ENCODE measurements around the gene DIRAS2. TPM values are rescaled to one million over a fixed set of nuclear protein-coding genes. Genes with fewer than 3 reads are reported as not detected.

The DIRAS2 gene
- total RNA-seq, 2 donors from 2014 or later, result not detected

- H3K27ac ChIP-seq, result no peak overlapping the region
- H3K27me3 ChIP-seq (replicated peaks; ENCODE audit: insufficient read depth), result no peaks in the 10 kb centered on the region
- ATAC-seq (ENCODE audit: insufficient number of reproducible peaks, low FRiP score, low read depth) (no peak), DNase-seq (ENCODE audit: low spot score) (no peak)
- peaks cover 0 to 9% of the 10 kb centered on the region in 2 donors for H3K4me1 ChIP-seq (ENCODE audit: control insufficient read depth in 1 of 2, low read depth in 2 of 2)
- TF ChIP-seq, protein P1, sequence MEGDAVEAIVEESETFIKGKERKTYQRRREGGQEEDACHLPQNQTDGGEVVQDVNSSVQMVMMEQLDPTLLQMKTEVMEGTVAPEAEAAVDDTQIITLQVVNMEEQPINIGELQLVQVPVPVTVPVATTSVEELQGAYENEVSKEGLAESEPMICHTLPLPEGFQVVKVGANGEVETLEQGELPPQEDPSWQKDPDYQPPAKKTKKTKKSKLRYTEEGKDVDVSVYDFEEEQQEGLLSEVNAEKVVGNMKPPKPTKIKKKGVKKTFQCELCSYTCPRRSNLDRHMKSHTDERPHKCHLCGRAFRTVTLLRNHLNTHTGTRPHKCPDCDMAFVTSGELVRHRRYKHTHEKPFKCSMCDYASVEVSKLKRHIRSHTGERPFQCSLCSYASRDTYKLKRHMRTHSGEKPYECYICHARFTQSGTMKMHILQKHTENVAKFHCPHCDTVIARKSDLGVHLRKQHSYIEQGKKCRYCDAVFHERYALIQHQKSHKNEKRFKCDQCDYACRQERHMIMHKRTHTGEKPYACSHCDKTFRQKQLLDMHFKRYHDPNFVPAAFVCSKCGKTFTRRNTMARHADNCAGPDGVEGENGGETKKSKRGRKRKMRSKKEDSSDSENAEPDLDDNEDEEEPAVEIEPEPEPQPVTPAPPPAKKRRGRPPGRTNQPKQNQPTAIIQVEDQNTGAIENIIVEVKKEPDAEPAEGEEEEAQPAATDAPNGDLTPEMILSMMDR (IDR thresholded peaks at IDR 0.05), result no peak
- peaks cover 3% of the 10 kb centered on the region for H3K9me3 ChIP-seq
- H3K36me3 ChIP-seq, result no peaks in the 10 kb centered on the region
- H3K4me3 ChIP-seq, result no peak overlapping the region
Observed at GRCh38 chr9:90645721-90646120, 3.1 kb upstream of the DIRAS2 start.

- Histone ChIP-seq H3K4me3 (no peak overlapping the region), H3K27ac (no peak overlapping the region), H3K4me1 (ENCODE audit: control insufficient read depth in 1 of 2, low read depth in 2 of 2) (peaks cover 0 to 9% of the 10 kb centered on the region in 2 donors), H3K9me3 (no peaks in the 10 kb centered on the region), H3K36me3 (no peaks in the 10 kb centered on the region), H3K27me3 (replicated peaks; ENCODE audit: insufficient read depth) (no peaks in the 10 kb centered on the region)
- DNase-seq (ENCODE audit: low spot score) (no peak), ATAC-seq (ENCODE audit: insufficient number of reproducible peaks, low FRiP score, low read depth) (no peak)
- TF ChIP-seq, protein P1 (IDR thresholded peaks at IDR 0.05), result no peak
Observed at GRCh38 chr9:90641884-90642487, 638 bp downstream of the DIRAS2 start.

- DNase-seq (ENCODE audit: low spot score) (no peak), ATAC-seq (ENCODE audit: insufficient number of reproducible peaks, low FRiP score, low read depth) (no peak)
- Histone ChIP-seq H3K4me3 (no peak overlapping the region), H3K9me3 (no peaks in the 10 kb centered on the region), H3K4me1 (ENCODE audit: control insufficient read depth in 1 of 2, low read depth in 2 of 2) (peaks cover 0 to 9% of the 10 kb centered on the region in 2 donors), H3K36me3 (no peaks in the 10 kb centered on the region), H3K27me3 (replicated peaks; ENCODE audit: insufficient read depth) (no peaks in the 10 kb centered on the region), H3K27ac (no peak overlapping the region)
- TF ChIP-seq, protein P1 (IDR thresholded peaks at IDR 0.05), result no peak
Observed at GRCh38 chr9:90641086-90641485, 1.5 kb downstream of the DIRAS2 start.

DNA sequence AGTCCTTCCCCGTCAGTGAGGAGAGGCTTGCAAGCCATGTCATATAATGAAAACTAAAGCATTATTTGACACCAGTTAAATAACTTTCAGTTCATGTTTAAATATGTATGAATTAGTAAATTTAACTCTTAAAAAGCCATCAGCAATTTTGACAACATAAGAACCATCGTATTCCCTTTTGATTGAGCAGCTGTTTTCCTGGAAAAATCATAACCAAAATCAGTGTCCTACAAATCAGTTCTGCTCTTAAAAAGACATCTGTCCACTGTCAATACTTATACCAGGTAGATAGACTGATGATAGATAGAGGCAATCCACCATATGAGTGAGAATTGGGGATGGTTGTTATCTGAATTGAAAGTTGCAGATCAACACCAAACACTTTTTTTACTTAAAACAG lies 2.3 kb downstream of the DIRAS2 start:
- H3K27ac ChIP-seq, result no peak overlapping the region
- TF ChIP-seq, protein P1 (IDR thresholded peaks at IDR 0.05), result no peak
- DNase-seq (ENCODE audit: low spot score), result no peak

DNA sequence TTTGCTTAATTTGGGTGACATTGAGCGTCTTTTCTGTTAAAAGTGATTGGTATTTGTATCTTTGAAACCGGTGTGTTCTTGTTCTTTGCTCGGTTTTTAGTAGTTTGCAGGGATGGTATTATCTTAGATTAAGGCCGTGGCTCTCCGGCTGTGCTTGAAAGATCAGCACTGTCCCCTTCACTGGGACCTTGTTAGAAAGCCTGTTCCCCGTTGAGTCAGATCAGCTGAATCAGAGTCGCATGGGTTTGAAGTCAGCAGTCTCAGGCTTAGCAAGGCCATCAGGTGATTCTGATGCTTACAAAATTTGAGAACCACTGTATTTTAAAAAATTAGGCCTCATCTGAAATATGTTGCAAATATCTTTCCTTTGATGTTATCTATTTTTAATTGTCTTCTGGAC lies 5.0 kb downstream of the DIRAS2 start:
- no peaks in the 10 kb centered on the region for H3K27me3 ChIP-seq (replicated peaks; ENCODE audit: insufficient read depth)
- no peaks in the 10 kb centered on the region for H3K36me3 ChIP-seq
- H3K4me3 ChIP-seq, result no peak overlapping the region
- DNase-seq (ENCODE audit: low spot score), result no peak
- H3K27ac ChIP-seq, result no peak overlapping the region
- peaks cover 0 to 5% of the 10 kb centered on the region in 2 donors for H3K4me1 ChIP-seq (ENCODE audit: control insufficient read depth in 1 of 2, low read depth in 2 of 2)
- no peak for ATAC-seq (ENCODE audit: insufficient number of reproducible peaks, low FRiP score, low read depth)
- TF ChIP-seq, protein P1 (IDR thresholded peaks at IDR 0.05), result no peak
- H3K9me3 ChIP-seq, result no peaks in the 10 kb centered on the region

More for the DNA sequence above, 2.3 kb downstream of the DIRAS2 start:
- Histone ChIP-seq H3K36me3 (no peaks in the 10 kb centered on the region), H3K9me3 (no peaks in the 10 kb centered on the region), H3K4me3 (no peak overlapping the region), H3K27me3 (replicated peaks; ENCODE audit: insufficient read depth) (no peaks in the 10 kb centered on the region), H3K4me1 (ENCODE audit: control insufficient read depth in 1 of 2, low read depth in 2 of 2) (peaks cover 0 to 9% of the 10 kb centered on the region in 2 donors)
- ATAC-seq (ENCODE audit: insufficient number of reproducible peaks, low FRiP score, low read depth), result no peak

All from thoracic aorta (tissue), 2 donors.